ENCODE results near the gene HES4.
"Not testable (repeated sequence)": the region's sequence is repeated elsewhere in the genome, so short reads cannot be mapped to it uniquely, and the experiment has no call there.

The HES4 gene

GRCh38 chr1:982765-983436 is 17.0 kb downstream of the HES4 start:
- H3K4me3 ChIP-seq (ENCODE audit: low read length in 2 of 2), result no peak overlapping the region
- peaks cover 2 to 11% of the 10 kb centered on the region in 2 donors for H3K27me3 ChIP-seq (ENCODE audit: control insufficient read depth in 1 of 2, insufficient read depth in 2 of 2, low read length in 2 of 2)
- H3K27ac ChIP-seq (ENCODE audit: low read length), result no peak overlapping the region
- H3K9ac ChIP-seq (ENCODE audit: low read length in 2 of 2), result no peak overlapping the region
- no peaks in the 10 kb centered on the region for H3K9me3 ChIP-seq (ENCODE audit: control insufficient read depth in 2 of 2, low read length in 2 of 2)
- no peaks in the 10 kb centered on the region for H3K4me1 ChIP-seq (ENCODE audit: control insufficient read depth, insufficient read depth, low read length)
- H3K36me3 ChIP-seq (ENCODE audit: control insufficient read depth in 2 of 2, insufficient read depth in 2 of 2, low read length in 2 of 2), result no peaks in the 10 kb centered on the region

- Histone ChIP-seq H3K9me3 (ENCODE audit: control insufficient read depth in 2 of 2, low read length in 2 of 2) (no peaks in the 10 kb centered on the region), H3K4me1 (ENCODE audit: control insufficient read depth, insufficient read depth, low read length) (no peaks in the 10 kb centered on the region), H3K27ac (ENCODE audit: low read length) (no peak within 1 kb of the TSS), H3K36me3 (ENCODE audit: control insufficient read depth in 2 of 2, insufficient read depth in 2 of 2, low read length in 2 of 2) (no peaks in the 10 kb centered on the region), H3K9ac (ENCODE audit: low read length in 2 of 2) (no peak within 1 kb of the TSS), H3K27me3 (ENCODE audit: control insufficient read depth in 1 of 2, insufficient read depth in 2 of 2, low read length in 2 of 2) (peaks cover 2 to 11% of the 10 kb centered on the region in 2 donors), H3K4me3 (ENCODE audit: low read length in 2 of 2) (no peak within 1 kb of the TSS)
These were observed 17.8 kb downstream of the HES4 start, which contains the start of gene PERM1 for GRCh38 chr1:981955-982558. TSS of gene PERM1 (minus strand) at chr1:982093. CDS start at chr1:981029, 1,064 bp downstream.

- Histone ChIP-seq H3K4me3 (ENCODE audit: low read length in 2 of 2) (no peak overlapping the region), H3K36me3 (ENCODE audit: control insufficient read depth in 2 of 2, insufficient read depth in 2 of 2, low read length in 2 of 2) (no peaks in the 10 kb centered on the region), H3K4me1 (ENCODE audit: control insufficient read depth, insufficient read depth, low read length) (no peaks in the 10 kb centered on the region), H3K27ac (ENCODE audit: low read length) (no peak overlapping the region), H3K9ac (ENCODE audit: low read length in 2 of 2) (no peak overlapping the region), H3K27me3 (ENCODE audit: control insufficient read depth in 1 of 2, insufficient read depth in 2 of 2, low read length in 2 of 2) (peaks cover 2 to 11% of the 10 kb centered on the region in 2 donors), H3K9me3 (ENCODE audit: control insufficient read depth in 2 of 2, low read length in 2 of 2) (no peaks in the 10 kb centered on the region)
These were observed 18.4 kb downstream of the HES4 start for GRCh38 chr1:981491-981954.

GRCh38 chr1:980602-981395 is 19.1 kb downstream of the HES4 start:
- H3K4me3 ChIP-seq (ENCODE audit: low read length in 2 of 2), result no peak overlapping the region
- H3K27me3 ChIP-seq (ENCODE audit: control insufficient read depth in 1 of 2, insufficient read depth in 2 of 2, low read length in 2 of 2), result peaks cover 2 to 16% of the 10 kb centered on the region in 2 donors
- H3K9ac ChIP-seq (ENCODE audit: low read length in 2 of 2), result no peak overlapping the region
- H3K9me3 ChIP-seq (ENCODE audit: control insufficient read depth in 2 of 2, low read length in 2 of 2), result no peaks in the 10 kb centered on the region
- no peaks in the 10 kb centered on the region for H3K36me3 ChIP-seq (ENCODE audit: control insufficient read depth in 2 of 2, insufficient read depth in 2 of 2, low read length in 2 of 2)
- H3K27ac ChIP-seq (ENCODE audit: low read length), result no peak overlapping the region
- peaks cover 6% of the 10 kb centered on the region for H3K4me1 ChIP-seq (ENCODE audit: control insufficient read depth, insufficient read depth, low read length)

- H3K4me1 ChIP-seq (ENCODE audit: control insufficient read depth, insufficient read depth, low read length), result peaks cover 12% of the 10 kb centered on the region
- H3K9ac ChIP-seq (ENCODE audit: low read length in 2 of 2), result no peak overlapping the region
- H3K27me3 ChIP-seq (ENCODE audit: control insufficient read depth in 1 of 2, insufficient read depth in 2 of 2, low read length in 2 of 2), result peaks cover 2 to 21% of the 10 kb centered on the region in 2 donors
- no peak overlapping the region for H3K4me3 ChIP-seq (ENCODE audit: low read length in 2 of 2)
- H3K27ac ChIP-seq (ENCODE audit: low read length), result no peak overlapping the region
- no peaks in the 10 kb centered on the region for H3K36me3 ChIP-seq (ENCODE audit: control insufficient read depth in 2 of 2, insufficient read depth in 2 of 2, low read length in 2 of 2)
- H3K9me3 ChIP-seq (ENCODE audit: control insufficient read depth in 2 of 2, low read length in 2 of 2), result no peaks in the 10 kb centered on the region
These were observed 19.7 kb downstream of the HES4 start for GRCh38 chr1:980137-980571.

- H3K27me3 ChIP-seq (ENCODE audit: control insufficient read depth in 1 of 2, insufficient read depth in 2 of 2, low read length in 2 of 2), result peaks cover 2 to 22% of the 10 kb centered on the region in 2 donors
- no peak overlapping the region for H3K27ac ChIP-seq (ENCODE audit: low read length)
- no peak overlapping the region for H3K9ac ChIP-seq (ENCODE audit: low read length in 2 of 2)
- no peak overlapping the region for H3K4me3 ChIP-seq (ENCODE audit: low read length in 2 of 2)
- peaks cover 12% of the 10 kb centered on the region for H3K4me1 ChIP-seq (ENCODE audit: control insufficient read depth, insufficient read depth, low read length)
- no peaks in the 10 kb centered on the region for H3K9me3 ChIP-seq (ENCODE audit: control insufficient read depth in 2 of 2, low read length in 2 of 2)
- no peaks in the 10 kb centered on the region for H3K36me3 ChIP-seq (ENCODE audit: control insufficient read depth in 2 of 2, insufficient read depth in 2 of 2, low read length in 2 of 2)
These were observed 20.2 kb downstream of the HES4 start for GRCh38 chr1:979744-980072.

GRCh38 chr1:978835-979743 is 20.8 kb downstream of the HES4 start:
- no peak overlapping the region for H3K27ac ChIP-seq (ENCODE audit: low read length)
- H3K9me3 ChIP-seq (ENCODE audit: control insufficient read depth in 2 of 2, low read length in 2 of 2), result no peaks in the 10 kb centered on the region
- H3K4me3 ChIP-seq (ENCODE audit: low read length in 2 of 2), result no peak overlapping the region
- peaks cover 2 to 28% of the 10 kb centered on the region in 2 donors for H3K27me3 ChIP-seq (ENCODE audit: control insufficient read depth in 1 of 2, insufficient read depth in 2 of 2, low read length in 2 of 2)
- no peaks in the 10 kb centered on the region for H3K36me3 ChIP-seq (ENCODE audit: control insufficient read depth in 2 of 2, insufficient read depth in 2 of 2, low read length in 2 of 2)
- H3K4me1 ChIP-seq (ENCODE audit: control insufficient read depth, insufficient read depth, low read length), result peaks cover 12% of the 10 kb centered on the region
- no peak overlapping the region for H3K9ac ChIP-seq (ENCODE audit: low read length in 2 of 2)

- Histone ChIP-seq H3K27ac (ENCODE audit: low read length) (no peak overlapping the region), H3K9ac (ENCODE audit: low read length in 2 of 2) (no peak overlapping the region), H3K36me3 (ENCODE audit: control insufficient read depth in 2 of 2, insufficient read depth in 2 of 2, low read length in 2 of 2) (no peaks in the 10 kb centered on the region), H3K9me3 (ENCODE audit: control insufficient read depth in 2 of 2, low read length in 2 of 2) (no peaks in the 10 kb centered on the region), H3K27me3 (ENCODE audit: control insufficient read depth in 1 of 2, insufficient read depth in 2 of 2, low read length in 2 of 2) (peaks cover 4 to 31% of the 10 kb centered on the region in 2 donors), H3K4me3 (ENCODE audit: low read length in 2 of 2) (no peak overlapping the region), H3K4me1 (ENCODE audit: control insufficient read depth, insufficient read depth, low read length) (peaks cover 12% of the 10 kb centered on the region)
These were observed 21.6 kb downstream of the HES4 start for GRCh38 chr1:978069-978834.

- H3K27ac ChIP-seq (ENCODE audit: low read length); H3K9ac ChIP-seq (ENCODE audit: low read length in 2 of 2); H3K36me3 ChIP-seq (ENCODE audit: control insufficient read depth in 2 of 2, insufficient read depth in 2 of 2, low read length in 2 of 2); H3K4me3 ChIP-seq (ENCODE audit: low read length in 2 of 2); H3K9me3 ChIP-seq (ENCODE audit: control insufficient read depth in 2 of 2, low read length in 2 of 2): not testable (repeated sequence)
- peaks cover 10 to 40% of the 10 kb centered on the region in 2 donors for H3K27me3 ChIP-seq (ENCODE audit: control insufficient read depth in 1 of 2, insufficient read depth in 2 of 2, low read length in 2 of 2)
- peaks cover 12% of the 10 kb centered on the region for H3K4me1 ChIP-seq (ENCODE audit: control insufficient read depth, insufficient read depth, low read length)
These were observed 23.1 kb downstream of the HES4 start for GRCh38 chr1:976791-977190.

All from stomach smooth muscle (tissue), 2 donors.